CD4-positive, alpha-beta T cell (primary cell): Measurements from ENCODE around the gene IGFBPL1. TPM values are rescaled to one million over a fixed set of nuclear protein-coding genes. Genes with fewer than 3 reads are reported as not detected.

ENCODE experiments used
- ATAC-seq: fragments of 200-7000 bp; cut with Tn5 transposase; one replicate; pipeline ENCODE4 v1.10.0; 2022; ENCODE audit warnings: mild to moderate bottlenecking; ENCODE audit not compliant: poor library complexity
- CTCF ChIA-PET: fragments of 350-600 bp; sonication (Branson Sonifier 250); formaldehyde crosslinking; loops from one replicate; lab custom pipeline; 2021; ENCODE audit warnings: antibody characterized with exemption, inconsistent platforms; lab: Charles Lee
- POLR2A ChIA-PET: fragments of 350-600 bp; sonication (Branson Sonifier 250); formaldehyde crosslinking; loops from one replicate; lab custom pipeline; 2021; ENCODE audit warnings: antibody characterized with exemption, inconsistent platforms; lab: Charles Lee
- DNase-seq, 14 experiments: peaks; one replicate each; pipeline ENCODE4 v3.0.0-alpha.2; 2013 to 2020; ENCODE audit warnings: mixed read lengths in 2 of 14
- H3K27ac ChIP-seq, 2 donors: one replicate each; pipeline versions ENCODE4 v1.5.1 to v1.7.0; 2013; ENCODE audit warnings: low read length in 2 of 2, low read depth in 1 of 2, mild to moderate bottlenecking in 1 of 2
- H3K27me3 ChIP-seq, 2 experiments: 1 replicate in 1 of 2; 2 replicates in 1 of 2; pipeline versions ENCODE4 v1.6.1 to v1.7.0; 2013; ENCODE audit warnings: low read length in 2 of 2, control low read depth in 1 of 2, mild to moderate bottlenecking in 1 of 2, moderate library complexity in 1 of 2; ENCODE audit not compliant: insufficient read depth in 2 of 2, control insufficient read depth in 1 of 2
- H3K36me3 ChIP-seq: one replicate; pipeline ENCODE4 v1.6.1; 2013; ENCODE audit warnings: low read length, control low read depth; ENCODE audit not compliant: insufficient read depth
- H3K4me1 ChIP-seq: one replicate; pipeline ENCODE4 v1.6.1; 2013; ENCODE audit warnings: low read length, control low read depth; ENCODE audit not compliant: insufficient read depth
- H3K4me3 ChIP-seq: one replicate; pipeline ENCODE4 v1.5.1; 2013; ENCODE audit warnings: mild to moderate bottlenecking, low read length, moderate library complexity
- H3K9me3 ChIP-seq, 2 experiments: 1 replicate in 1 of 2; 2 replicates in 1 of 2; pipeline versions ENCODE4 v1.6.1 to v1.7.0; 2013; ENCODE audit warnings: low read length in 2 of 2, mild to moderate bottlenecking in 2 of 2, control low read depth in 1 of 2, moderate library complexity in 1 of 2; ENCODE audit not compliant: control insufficient read depth in 1 of 2, insufficient read depth in 1 of 2
- H3K27ac Mint-ChIP-seq: one replicate; pipeline ENCODE4 v1.8.0; 2020; ENCODE audit warnings: mixed read lengths
- H3K27me3 Mint-ChIP-seq: one replicate; pipeline ENCODE4 v1.8.0; 2021; ENCODE audit warnings: mixed read lengths
- H3K36me3 Mint-ChIP-seq: one replicate; pipeline ENCODE4 v1.8.0; 2021; ENCODE audit warnings: low read depth, mixed read lengths
- H3K4me1 Mint-ChIP-seq: one replicate; pipeline ENCODE4 v1.8.0; 2021; ENCODE audit warnings: low read depth, mixed read lengths
- H3K4me3 Mint-ChIP-seq: one replicate; pipeline ENCODE4 v1.8.0; 2020; ENCODE audit warnings: mild to moderate bottlenecking, mixed read lengths
- H3K9me3 Mint-ChIP-seq: one replicate; pipeline ENCODE4 v1.8.0; 2020; ENCODE audit warnings: mixed read lengths
- intact Hi-C, 2 experiments: fragments of 100-400 bp; cut with DNase I in 1 of 2; cut with micrococcal nuclease in 1 of 2; formaldehyde crosslinking; loops; one replicate each; pipeline versions ENCODE4 v1.15.1 to v1.9.0; 2023 to 2025; cut with DNase I, micrococcal nuclease
- total RNA-seq, 174 experiments: library from RNA in 2 of 174; stranded (reverse) in 2 of 174; gene quantifications; one replicate each; pipeline ENCODE4 v1.2.3 and lab custom pipeline; 2021 to 2026
- TF ChIP-seq, protein P1 (sequence below): fragments of 200-600 bp; IDR thresholded peaks from one replicate; pipeline ENCODE4 v1.8.0; 2022; ENCODE audit warnings: antibody characterized with exemption, mild to moderate bottlenecking

The IGFBPL1 gene
- total RNA-seq, 2 experiments from 2014 or later: not detected

DNA sequence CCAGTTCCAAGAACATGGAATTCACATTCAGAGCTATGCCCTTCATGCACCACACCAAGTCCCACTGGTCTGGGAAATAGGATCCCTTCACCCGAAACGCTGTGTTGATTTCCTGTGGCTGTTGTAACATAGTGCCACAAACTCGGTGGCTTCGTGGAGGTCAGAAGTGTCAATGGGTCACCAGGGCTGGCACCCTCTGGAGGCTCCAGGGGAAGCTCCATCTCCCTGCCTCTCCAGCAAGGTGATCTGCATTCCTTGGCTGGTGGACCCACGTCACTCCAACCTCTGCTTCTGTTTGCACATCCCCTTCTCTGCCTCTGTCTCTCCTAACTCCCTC, 60.7 kb downstream of the IGFBPL1 start:
- POLR2A ChIA-PET: no interaction called here
- no peak overlapping the region for H3K27ac ChIP-seq
- no peaks in the 10 kb centered on the region for H3K4me1 ChIP-seq
- Mint-ChIP-seq H3K36me3 (no peaks in the 10 kb centered on the region), H3K4me1 (peaks cover 7% of the 10 kb centered on the region), H3K9me3 (no peaks in the 10 kb centered on the region), H3K4me3 (no peak overlapping the region), H3K27me3 (peaks cover 4% of the 10 kb centered on the region), H3K27ac (no peak overlapping the region)
- ATAC-seq: no peak
- no peaks in the 10 kb centered on the region for H3K27me3 ChIP-seq
- DNase-seq: no peak
- H3K36me3 ChIP-seq: no peaks in the 10 kb centered on the region
- intact Hi-C loops: loop anchor here (1.0 to 5.0 kb wide), 3 partner anchors 275 to 450 kb away; no protein-coding TSS in a partner anchor
- CTCF ChIA-PET: no interaction called here
- H3K4me3 ChIP-seq: no peak overlapping the region
- TF ChIP-seq, protein P1, sequence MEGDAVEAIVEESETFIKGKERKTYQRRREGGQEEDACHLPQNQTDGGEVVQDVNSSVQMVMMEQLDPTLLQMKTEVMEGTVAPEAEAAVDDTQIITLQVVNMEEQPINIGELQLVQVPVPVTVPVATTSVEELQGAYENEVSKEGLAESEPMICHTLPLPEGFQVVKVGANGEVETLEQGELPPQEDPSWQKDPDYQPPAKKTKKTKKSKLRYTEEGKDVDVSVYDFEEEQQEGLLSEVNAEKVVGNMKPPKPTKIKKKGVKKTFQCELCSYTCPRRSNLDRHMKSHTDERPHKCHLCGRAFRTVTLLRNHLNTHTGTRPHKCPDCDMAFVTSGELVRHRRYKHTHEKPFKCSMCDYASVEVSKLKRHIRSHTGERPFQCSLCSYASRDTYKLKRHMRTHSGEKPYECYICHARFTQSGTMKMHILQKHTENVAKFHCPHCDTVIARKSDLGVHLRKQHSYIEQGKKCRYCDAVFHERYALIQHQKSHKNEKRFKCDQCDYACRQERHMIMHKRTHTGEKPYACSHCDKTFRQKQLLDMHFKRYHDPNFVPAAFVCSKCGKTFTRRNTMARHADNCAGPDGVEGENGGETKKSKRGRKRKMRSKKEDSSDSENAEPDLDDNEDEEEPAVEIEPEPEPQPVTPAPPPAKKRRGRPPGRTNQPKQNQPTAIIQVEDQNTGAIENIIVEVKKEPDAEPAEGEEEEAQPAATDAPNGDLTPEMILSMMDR: no peak
- H3K9me3 ChIP-seq: no peaks in the 10 kb centered on the region

DNA sequence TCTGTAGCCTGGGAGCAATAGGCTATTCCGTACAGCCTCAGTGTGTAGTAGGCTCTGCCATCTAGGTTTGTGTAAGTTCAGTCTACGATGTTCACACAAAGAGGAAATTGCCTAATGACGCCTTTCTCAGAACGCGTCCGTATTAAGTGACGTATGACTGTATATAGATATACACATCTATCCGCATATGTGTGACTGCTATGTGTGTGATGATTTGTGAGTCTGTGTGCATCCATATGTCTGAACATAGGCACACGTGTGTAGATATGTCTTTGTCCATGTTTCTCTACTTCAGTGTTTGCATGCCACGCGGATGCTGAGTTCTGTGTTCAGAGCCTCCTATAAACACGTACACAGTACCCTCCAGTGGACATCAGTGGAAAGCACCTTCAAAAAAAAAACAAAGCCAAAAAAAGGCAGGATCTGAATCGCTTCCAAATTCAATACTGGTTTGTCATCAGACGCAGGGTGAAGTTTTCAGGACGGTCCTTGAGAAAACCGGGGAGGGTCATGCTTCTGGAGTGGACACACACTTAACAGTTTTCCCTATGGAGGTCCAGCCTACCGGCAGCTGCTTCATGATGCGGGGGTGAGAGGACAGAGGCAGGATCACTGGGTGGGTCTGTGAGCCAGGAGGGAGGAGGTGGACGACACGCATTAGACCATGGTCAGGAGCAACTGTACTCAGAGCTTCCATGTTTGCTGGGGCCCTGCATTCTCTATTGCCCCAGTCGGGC, 61.2 kb downstream of the IGFBPL1 start:
- Mint-ChIP-seq H3K4me1 (peaks cover 7% of the 10 kb centered on the region), H3K9me3 (no peaks in the 10 kb centered on the region), H3K27me3 (peaks cover 4% of the 10 kb centered on the region), H3K27ac (no peak overlapping the region), H3K4me3 (peak overlapping the region; percentile 46), H3K36me3 (no peaks in the 10 kb centered on the region)
- intact Hi-C loops: loop anchor here (1.0 to 5.0 kb wide), 3 partner anchors 274 to 450 kb away; no protein-coding TSS in a partner anchor
- peak in 5 of 14 experiments; percentile 7 to 61 (median 27) for DNase-seq
- no peaks in the 10 kb centered on the region for H3K36me3 ChIP-seq
- H3K4me1 ChIP-seq: no peaks in the 10 kb centered on the region
- H3K27ac ChIP-seq: no peak overlapping the region
- H3K27me3 ChIP-seq: no peaks in the 10 kb centered on the region
- H3K9me3 ChIP-seq: no peaks in the 10 kb centered on the region
- TF ChIP-seq, protein P1: no peak
- peak; percentile 83 for ATAC-seq
- H3K4me3 ChIP-seq: peak overlapping the region; percentile 24
- CTCF ChIA-PET: no interaction called here
- POLR2A ChIA-PET: no interaction called here

DNA sequence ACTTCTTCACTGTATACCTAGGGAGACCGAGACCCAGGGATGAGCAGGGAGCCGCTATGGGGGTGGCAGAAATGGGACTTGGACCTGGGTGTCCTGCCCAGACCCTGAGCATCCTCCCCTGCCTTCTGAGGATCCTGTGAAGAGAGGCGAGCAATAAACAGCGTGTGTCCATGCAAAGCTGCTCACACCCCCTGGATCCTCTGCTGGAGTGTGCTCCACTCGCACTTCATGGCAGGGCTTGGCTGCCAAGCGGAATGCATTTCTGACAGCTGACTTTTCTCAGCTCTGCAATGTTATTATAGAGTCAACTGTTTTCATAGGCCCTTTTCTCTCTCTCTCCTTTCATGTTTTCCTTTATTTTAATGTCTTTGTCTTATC, 62.8 kb downstream of the IGFBPL1 start:
- peaks cover 4% of the 10 kb centered on the region for H3K27me3 Mint-ChIP-seq

More for the DNA sequence above, 62.8 kb downstream of the IGFBPL1 start:
- Histone ChIP-seq H3K36me3 (no peaks in the 10 kb centered on the region), H3K27me3 (no peaks in the 10 kb centered on the region), H3K9me3 (no peaks in the 10 kb centered on the region), H3K4me3 (no peak overlapping the region), H3K4me1 (no peaks in the 10 kb centered on the region), H3K27ac (no peak overlapping the region)
- no peaks in the 10 kb centered on the region for H3K9me3 Mint-ChIP-seq
- TF ChIP-seq, protein P1: no peak
- no peak for ATAC-seq
- H3K4me1 Mint-ChIP-seq: peaks cover 7% of the 10 kb centered on the region
- ChIA-PET POLR2A (no interaction called here), CTCF (no interaction called here)
- no peaks in the 10 kb centered on the region for H3K36me3 Mint-ChIP-seq
- no peak for DNase-seq
- no peak overlapping the region for H3K4me3 Mint-ChIP-seq
- intact Hi-C loops: loop anchor here in 1 of 2 experiments (5.0 kb wide), 1 partner anchor 274 kb away; no protein-coding TSS in a partner anchor
- no peak overlapping the region for H3K27ac Mint-ChIP-seq
